Activated T-cell treated with anti-CD3 and anti-CD28 coated beads for 48 hours (primary cell): ENCODE measurements around the gene TADA2A.

ENCODE experiments used
- DNase-seq: peaks from one replicate; pipeline ENCODE4 v3.0.0-alpha.2; 2020; ENCODE audit warnings: low read depth

Gene TADA2A

DNA sequence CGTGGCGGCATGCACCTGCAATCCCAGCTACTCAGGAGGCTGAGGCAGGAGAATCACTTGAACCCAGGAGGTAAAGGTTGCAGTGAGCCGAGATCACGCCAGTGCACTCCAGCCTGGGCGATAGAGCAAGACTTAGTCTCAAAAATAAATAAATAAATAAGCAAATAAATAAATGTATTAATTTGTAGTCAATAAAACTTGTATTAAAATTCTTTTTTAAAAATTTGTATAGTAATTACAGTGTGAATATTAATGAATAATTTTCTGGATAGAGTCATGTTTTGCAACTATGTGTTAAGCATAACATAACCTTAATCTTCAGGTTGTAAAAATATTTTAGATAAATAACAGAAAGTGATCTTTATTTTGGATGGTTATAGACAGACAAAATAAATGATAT, 55.8 kb downstream of the TADA2A start:
- no peak for DNase-seq

GRCh38 chr17:37463039-37463438, 56.4 kb downstream of the TADA2A start:
- no peak for DNase-seq

- no peak for DNase-seq
Measured at GRCh38 chr17:37465069-37465616, 58.5 kb downstream of the TADA2A start.

- no peak for DNase-seq
Measured at GRCh38 chr17:37466471-37466870, 59.8 kb downstream of the TADA2A start.

DNA sequence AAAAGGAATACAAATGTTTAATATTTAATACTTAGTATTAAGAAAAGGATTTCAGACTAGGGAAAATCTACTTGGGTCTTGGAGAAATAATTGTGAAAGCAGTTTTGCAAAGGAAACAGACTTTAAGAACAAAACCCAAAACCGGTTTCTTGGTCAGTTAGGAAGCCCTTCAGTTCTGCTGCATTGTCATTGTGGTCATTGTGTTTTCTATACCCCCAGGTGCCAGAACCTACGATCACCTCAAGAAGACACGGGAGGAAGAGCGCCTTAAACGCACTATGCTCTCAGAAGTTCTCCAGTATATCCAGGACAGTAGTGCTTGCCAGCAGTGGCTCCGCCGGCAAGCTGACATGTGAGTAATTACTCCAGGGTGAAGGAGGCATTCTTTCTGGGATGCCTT, 63.5 kb downstream of the TADA2A start:
- DNase-seq: no peak

GRCh38 chr17:37475731-37476420, 69.2 kb downstream of the TADA2A start:
- DNase-seq: no peak

DNA sequence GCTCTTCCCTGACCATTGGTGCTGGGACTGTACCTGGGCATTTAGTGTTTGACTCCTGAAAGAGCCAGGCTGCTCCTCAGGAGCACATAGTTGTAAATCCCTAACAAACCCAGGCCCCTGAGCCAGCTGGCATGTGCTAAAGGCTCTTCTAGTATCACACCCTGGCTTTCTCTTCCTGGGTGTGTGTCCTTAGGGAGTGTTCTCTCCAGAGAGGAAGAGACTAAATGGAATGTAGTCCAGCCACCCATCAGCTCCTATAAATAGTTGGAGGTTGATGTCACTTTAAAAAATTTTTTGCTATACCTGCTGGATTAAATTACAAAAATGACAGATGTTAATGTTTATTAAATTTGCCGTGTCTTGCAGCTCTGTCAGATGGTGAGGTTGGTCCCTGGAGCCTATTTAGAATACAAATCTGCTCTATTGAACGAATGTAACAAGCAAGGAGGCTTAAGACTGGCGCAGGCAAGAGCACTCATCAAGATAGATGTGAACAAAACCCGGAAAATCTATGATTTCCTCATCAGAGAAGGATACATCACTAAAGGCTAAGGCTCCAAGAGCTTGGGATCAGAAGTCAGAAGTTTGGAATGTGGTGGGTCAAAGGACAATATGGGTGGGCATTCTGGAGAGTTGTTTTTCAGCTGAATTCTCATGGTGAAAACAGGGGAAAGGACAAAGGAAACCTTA, 69.9 kb downstream of the TADA2A start:
- no peak for DNase-seq

DNA sequence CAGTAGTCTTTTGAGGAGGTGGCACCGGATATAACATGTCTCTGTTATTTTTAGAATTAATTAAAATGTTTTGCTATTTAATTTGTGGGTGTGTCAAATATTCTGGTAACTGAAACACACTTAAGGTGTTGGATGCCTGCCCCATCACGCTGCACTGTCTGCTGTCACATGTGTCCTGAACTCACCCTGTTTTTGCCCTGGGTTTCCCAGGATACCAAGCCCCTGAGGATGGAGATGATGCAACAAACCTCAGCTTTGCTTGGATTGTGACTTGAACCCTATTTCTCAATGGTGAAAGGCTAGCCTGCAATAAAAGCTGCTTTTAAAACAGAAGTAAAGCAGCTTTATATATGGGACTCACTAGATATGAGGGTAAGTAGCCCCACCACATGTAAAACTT, 71.5 kb downstream of the TADA2A start:
- no peak for DNase-seq

GRCh38 chr17:37479025-37479424, 72.3 kb downstream of the TADA2A start:
- DNase-seq: no peak

DNA sequence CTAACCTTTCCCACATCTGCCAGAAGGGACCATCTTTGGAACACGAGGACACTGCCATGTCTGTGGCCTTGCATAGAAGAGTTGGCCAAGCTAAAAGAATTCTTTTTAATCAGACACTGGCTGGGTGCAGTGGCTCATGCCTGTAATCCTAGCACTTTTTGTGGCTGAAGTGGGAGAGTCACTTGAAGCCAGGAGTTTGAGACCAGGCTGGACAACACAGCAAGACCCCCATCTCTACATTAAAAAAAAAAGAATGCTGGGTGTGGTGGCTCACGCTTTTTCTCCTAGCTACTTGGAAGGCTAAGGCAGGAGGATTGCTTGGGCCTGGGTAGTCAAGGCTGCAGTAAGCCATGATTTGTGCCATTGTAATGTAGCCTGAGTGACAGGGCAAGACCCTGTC, 73.7 kb downstream of the TADA2A start:
- DNase-seq: no peak

DNA sequence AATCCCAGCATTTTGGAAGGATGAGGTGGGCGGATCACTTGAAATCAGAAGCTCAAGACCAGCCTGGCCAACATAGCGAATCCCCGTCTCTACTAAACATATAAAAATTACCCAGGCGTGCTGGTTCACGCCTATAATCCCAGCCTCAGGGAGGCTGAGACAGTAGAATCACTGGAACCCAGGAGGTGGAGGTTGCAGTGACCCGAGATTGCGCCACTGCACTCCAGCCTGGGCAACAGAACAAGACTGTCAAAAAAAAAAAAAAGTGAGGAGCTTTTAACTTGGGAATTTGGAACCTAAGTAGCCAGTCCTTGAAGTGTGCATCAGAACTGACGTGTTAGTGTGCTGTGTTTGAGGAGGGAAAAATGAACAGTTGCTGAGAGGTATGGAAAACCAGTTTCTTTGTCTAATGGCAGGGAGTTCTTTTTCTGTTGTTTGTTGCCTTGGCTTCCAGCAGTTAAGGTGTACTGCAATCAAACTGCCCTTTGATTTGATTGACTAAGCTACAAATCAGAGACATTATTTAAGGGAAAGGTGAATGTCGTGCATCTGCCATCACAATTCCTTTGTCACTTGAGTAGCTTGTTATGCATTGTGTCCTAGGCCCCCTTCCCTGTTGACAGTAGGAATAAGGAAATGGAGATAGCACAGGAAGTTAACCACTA, 74.4 kb downstream of the TADA2A start:
- no peak for DNase-seq

GRCh38 chr17:37483311-37484039, 76.8 kb downstream of the TADA2A start:
- no peak for DNase-seq

- DNase-seq: no peak
Measured at GRCh38 chr17:37485938-37486570, 79.4 kb downstream of the TADA2A start.

- DNase-seq: no peak
Measured at GRCh38 chr17:37488009-37488604, 81.4 kb downstream of the TADA2A start.

- peak; percentile 52 for DNase-seq
Measured at GRCh38 chr17:37488607-37489196, 82.0 kb downstream of the TADA2A start.

DNA sequence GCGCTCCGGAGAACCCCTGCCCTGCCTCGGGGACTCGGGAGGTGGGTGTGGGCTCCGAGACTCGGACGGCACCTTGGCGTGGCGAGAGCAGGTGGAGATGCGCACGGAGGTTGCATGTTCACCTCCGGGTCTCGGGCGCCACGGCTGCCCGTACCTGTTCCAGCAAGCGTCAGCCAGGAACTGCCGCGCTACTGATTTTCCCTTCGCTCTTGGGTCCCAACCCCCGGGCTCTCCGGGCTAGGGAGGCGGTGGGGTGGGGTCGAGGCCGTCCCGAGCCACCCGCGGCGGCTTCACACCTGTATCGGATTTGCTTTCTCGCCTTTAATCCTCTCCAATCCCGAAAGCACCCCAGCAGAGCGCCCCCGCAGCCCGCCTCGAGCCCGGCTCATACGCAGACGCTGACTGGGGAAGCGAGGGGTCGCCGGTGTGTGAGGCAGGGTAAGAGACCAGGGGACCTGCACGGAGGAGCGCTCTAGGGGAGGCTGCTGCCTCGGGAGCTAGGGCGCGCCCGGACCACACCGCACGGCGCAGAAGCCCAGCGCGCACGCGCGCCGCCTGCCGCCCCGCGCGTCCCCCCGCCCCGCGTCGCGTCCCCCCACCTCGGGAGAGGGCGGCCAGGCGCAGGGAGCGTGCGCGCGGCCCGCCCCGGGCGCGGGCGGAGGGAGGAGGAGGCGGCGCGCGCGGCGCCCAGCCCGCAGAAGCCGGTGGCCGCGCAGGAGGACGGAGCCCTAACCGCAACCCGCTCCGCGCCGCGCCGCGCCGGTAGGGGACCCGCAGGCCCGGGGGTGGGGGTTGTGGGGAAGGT, 82.7 kb downstream of the TADA2A start, which contains the start of gene DUSP14:
Gene DUSP14, plus strand, starts transcription at position 695 of the 805 bp plus-strand sequence. CDS start 22,382 bp downstream, outside the sequence.
- DNase-seq: peak; percentile 84

- DNase-seq: peak; percentile 81
Measured at GRCh38 chr17:37490022-37490587, 83.4 kb downstream of the TADA2A start.

- no peak for DNase-seq
Measured at GRCh38 chr17:37490638-37491614, 84.2 kb downstream of the TADA2A start.
